GM18508 (cell line): Measurements from ENCODE around the gene SALL4.
"Not testable (repeated sequence)": the region's sequence is repeated elsewhere in the genome, so short reads cannot be mapped to it uniquely, and the experiment has no call there.

Experiments
- ATAC-seq: cut with Tn5 transposase; IDR thresholded peaks from one replicate; pipeline ENCODE4 v1.9.1; 2021; ENCODE audit warnings: moderate number of reproducible peaks; ENCODE audit not compliant: insufficient read depth, unreplicated experiment

Gene SALL4

DNA sequence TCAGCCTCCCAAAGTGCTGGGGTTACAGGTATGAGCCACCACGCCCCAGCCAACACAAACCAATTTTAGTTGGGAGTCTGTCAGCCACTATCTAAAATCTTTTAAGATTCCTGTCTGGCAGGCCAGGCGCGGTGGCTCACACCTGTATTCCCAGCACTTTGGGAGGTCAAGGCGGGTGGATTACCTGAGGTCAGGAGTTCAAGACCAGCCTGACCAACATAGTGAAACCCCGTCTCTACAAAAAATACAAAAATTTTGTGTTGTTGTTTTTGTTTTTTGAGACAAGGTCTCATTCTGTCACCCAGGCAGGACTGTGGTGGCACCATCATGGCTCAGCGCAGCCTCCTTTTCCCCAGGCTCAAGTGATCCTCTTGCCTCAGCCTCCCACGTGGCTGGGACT lies 62.0 kb downstream of the SALL4 start:
- not testable (repeated sequence) for ATAC-seq

DNA sequence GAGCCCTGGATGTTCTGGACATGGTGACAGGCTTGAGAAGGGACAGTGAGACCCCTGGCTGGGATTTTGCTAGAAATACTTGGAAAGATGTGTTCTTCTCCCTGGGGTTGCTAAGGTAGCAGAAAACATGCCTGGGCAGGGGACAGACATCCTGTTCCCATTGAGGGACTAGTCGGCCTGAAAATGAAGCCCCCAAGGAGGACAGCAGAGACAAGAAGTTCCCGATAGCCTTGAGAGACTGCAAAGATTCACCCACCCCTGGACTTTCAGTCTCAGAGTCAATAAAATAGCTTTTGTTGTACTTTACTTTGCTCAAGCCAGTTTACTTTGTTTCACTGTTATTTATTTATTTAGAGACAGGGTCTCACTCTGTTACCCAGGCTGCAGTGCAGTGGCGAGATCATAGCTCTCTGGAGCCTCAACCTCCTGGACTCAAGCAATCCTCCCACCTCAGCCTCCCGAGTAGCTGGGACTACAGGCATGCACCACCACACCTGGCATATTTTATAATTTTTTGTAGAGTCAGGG lies 62.5 kb downstream of the SALL4 start:
- no peak for ATAC-seq

DNA sequence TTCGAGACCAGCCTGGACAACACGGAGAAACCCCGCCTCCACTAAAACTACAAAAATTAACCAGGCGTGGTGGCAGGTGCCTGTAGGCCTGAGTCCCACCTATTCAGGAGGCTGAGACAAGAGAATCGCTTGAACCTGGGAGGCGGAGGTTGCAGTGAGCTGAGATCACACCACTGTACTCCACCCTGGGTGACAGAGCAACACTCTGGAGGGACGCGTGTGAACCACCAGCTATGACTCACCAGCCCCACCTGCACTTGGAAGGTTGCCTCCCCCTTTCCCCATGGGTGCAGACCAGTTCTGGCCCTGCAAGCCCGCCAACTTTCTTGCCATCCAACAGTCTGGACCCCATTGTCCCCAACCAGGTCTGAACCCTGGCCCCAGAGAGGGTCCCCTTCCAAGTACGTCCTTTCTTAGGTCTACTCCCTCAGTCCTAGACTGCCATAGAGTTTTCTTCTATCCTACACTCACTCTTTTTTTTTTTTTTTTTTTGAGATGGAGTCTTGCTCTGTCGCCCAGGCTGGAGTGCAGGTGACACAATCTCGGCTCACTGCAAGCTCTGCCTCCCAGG lies 63.4 kb downstream of the SALL4 start:
- no peak for ATAC-seq

DNA sequence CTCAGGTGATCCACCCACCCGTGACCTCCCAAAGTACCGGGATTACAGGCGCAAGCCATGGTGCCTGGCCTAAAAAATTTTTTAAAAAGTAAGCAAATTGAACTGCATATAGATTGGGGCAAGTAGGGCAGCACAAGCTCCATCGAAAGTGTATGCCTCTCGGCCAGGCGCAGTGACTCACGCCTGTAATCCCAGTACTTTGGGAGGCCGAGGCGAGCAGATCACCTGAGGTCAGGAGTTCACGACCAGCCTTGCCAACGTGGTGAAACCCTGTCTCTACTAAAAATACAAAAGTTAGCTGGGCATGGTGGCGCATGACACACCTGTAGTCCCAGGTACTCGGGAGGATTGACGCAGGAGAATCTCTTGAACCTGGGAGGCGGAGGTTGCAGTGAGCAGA lies 64.1 kb downstream of the SALL4 start:
- not testable (repeated sequence) for ATAC-seq

DNA sequence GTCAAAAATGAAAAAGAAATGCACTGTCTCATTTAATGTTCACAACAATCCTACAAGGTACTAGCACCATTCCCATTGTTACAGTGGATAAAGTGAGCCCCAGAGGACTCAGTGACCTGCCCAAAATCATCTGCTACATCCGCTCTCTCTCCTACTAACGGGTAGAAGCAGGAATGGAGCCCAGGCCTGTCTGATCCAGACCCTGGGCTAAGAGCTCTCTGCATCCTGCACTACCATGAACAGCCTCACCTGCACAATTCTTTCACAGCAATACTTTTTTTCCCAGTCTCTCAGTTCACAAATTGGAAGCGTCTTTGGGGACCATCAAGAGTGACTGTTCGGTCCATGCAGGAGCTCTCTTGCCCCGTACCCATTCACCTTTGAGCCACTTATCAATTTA lies 65.4 kb downstream of the SALL4 start:
- no peak for ATAC-seq

DNA sequence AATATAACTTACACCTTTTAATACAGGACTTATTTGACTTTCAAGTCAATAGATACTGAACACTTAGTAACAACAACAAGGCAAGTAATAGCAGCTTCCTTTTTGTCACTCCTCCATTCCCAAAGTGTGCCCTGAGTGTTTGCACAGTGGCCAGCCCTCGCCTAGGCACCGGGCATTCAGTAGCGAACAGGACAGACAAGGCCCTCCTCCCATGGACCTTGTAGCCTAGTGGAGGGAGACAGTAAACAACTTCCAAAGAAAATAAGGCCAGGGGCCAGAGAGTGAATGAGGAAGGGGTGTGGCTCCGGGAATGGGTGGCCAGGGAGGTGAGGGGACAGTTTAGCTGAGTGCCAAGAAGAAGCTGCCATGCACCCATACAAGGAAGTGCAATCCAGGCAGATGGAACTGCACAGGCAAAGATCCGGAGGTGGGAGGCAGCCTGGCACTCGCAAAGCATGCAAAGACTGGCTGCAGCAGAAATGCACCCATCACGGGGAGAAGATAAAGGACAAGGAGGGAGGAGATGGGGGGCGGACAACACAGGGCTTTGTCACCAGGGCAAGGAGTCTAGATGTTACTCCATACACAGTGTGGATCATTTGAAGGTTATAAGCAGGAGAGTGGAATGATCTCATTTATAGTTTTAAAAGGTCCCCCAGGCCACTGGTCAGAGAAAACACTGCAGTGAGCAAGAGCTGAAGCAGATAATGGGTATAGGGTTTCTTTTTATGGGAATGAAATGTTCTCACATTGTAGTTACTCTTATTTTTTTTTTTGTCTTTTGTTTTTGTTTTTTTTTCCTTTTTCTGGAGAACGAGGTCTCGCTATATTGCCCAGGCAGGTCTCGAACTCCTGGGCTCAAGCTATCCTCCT lies 66.4 kb downstream of the SALL4 start:
- ATAC-seq: no peak

DNA sequence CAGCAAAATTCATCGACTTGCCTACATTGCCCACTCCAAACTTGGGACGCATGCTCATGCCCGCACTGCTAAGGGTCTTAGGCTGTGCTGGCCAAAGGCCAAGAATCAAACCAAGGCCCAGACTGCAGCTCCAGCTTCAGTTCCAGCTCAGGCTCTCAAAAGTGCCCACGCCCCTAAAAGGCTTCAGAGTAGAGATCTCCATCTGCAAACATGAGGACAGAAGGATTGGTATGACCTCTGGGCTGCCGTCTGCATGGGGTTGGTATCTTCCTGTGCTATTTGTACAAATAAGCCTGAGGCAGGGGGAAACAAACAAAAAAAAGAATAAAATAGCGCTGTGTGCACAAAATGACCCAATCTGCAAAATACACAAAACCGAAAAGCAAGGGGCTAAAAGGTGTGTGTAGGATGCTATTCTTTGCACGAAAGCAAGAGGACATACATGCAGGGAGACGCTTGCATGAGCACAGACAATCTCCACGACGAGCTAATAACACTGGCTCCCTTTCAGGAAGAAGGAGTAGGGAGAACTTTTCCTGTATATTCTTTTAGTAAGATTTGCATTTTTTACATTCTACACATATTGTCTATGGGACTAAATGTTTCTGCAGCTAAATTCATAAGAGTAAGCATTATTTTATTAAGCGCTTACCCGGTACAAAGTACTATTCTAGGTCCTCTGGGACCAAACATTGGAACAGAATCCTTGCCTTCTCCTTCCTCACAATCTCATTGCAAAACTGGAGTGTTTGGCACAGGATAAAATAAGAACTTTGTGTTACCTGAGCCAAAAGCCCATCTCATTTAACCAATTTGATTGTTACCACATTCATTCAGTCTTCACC lies 67.2 kb downstream of the SALL4 start:
- ATAC-seq: no peak

DNA sequence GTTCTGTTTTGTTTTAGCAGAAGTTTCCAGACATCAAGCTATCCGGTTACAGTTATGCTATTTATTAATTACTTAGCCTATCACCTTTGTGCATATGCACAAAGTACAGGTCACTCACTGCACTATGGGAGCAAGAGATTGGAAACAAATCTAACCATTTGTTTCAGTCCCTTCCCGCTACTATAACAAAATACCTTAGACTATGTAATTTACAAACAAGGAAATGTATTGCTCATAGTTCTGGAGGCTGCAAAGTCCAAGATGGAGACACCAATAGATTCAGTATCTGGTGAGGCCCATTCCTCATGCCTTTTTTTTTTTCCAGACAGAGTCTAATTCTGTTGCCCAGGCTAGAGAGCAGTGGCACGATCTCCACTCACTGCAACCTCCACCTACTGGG lies 69.3 kb downstream of the SALL4 start:
- no peak for ATAC-seq
